HG02981 (cell line): ENCODE data around the gene FAM20C.

Experiments used
- ATAC-seq: cut with Tn5 transposase; IDR thresholded peaks from one replicate; pipeline ENCODE4 v1.9.1; 2021; ENCODE audit warnings: mild to moderate bottlenecking, moderate library complexity; ENCODE audit not compliant: unreplicated experiment

The FAM20C gene

GRCh38 chr7:207418-208129 is 15.2 kb downstream of the FAM20C start:
- no peak for ATAC-seq

GRCh38 chr7:208130-208673 is 15.8 kb downstream of the FAM20C start:
- no peak for ATAC-seq

- no peak for ATAC-seq
These were observed 16.4 kb downstream of the FAM20C start for GRCh38 chr7:208816-209215.

GRCh38 chr7:209416-209815 is 17.0 kb downstream of the FAM20C start:
- ATAC-seq: no peak

GRCh38 chr7:209906-210305 is 17.5 kb downstream of the FAM20C start:
- no peak for ATAC-seq

GRCh38 chr7:210401-210925 is 18.1 kb downstream of the FAM20C start:
- no peak for ATAC-seq

- no peak for ATAC-seq
These were observed 18.8 kb downstream of the FAM20C start for GRCh38 chr7:211033-211714.

GRCh38 chr7:211715-212058 is 19.3 kb downstream of the FAM20C start:
- no peak for ATAC-seq

- ATAC-seq: no peak
These were observed 20.4 kb downstream of the FAM20C start for GRCh38 chr7:212754-213153.

GRCh38 chr7:213324-213993 is 21.1 kb downstream of the FAM20C start:
- no peak for ATAC-seq

- ATAC-seq: no peak
These were observed 22.2 kb downstream of the FAM20C start for GRCh38 chr7:214410-215212.

- ATAC-seq: no peak
These were observed 24.3 kb downstream of the FAM20C start for GRCh38 chr7:216360-217300.

GRCh38 chr7:217781-218180 is 25.4 kb downstream of the FAM20C start:
- ATAC-seq: no peak

- ATAC-seq: no peak
These were observed 25.9 kb downstream of the FAM20C start for GRCh38 chr7:218316-218715.

- no peak for ATAC-seq
These were observed 26.7 kb downstream of the FAM20C start for GRCh38 chr7:218896-219580.

GRCh38 chr7:219581-220150 is 27.3 kb downstream of the FAM20C start:
- ATAC-seq: no peak

- ATAC-seq: no peak
These were observed 27.9 kb downstream of the FAM20C start for GRCh38 chr7:220151-220841.
